Measurements from ENCODE around the gene AICDA.

AICDA gene

GRCh38 chr12:8612629-8613028 is at the start of gene AICDA:
Gene AICDA, minus strand, starts transcription at chr12:8612859. Its CDS starts 92 bp downstream, at chr12:8612767.
- peak within 1 kb of the TSS; percentile 46 for H3K9ac ChIP-seq (ENCODE audit: low read length)
- peak within 1 kb of the TSS; percentile 85 for H3K4me2 ChIP-seq (ENCODE audit: low read depth, low read length, poor library complexity, severe bottlenecking)
- H3K4me3 ChIP-seq (ENCODE audit: insufficient read depth, low read length, poor library complexity, severe bottlenecking): peak within 1 kb of the TSS; percentile 53

GRCh38 chr12:8661751-8662150 is 49.1 kb upstream of the AICDA start:
- no peaks in the 10 kb centered on the region for H3K79me2 ChIP-seq (ENCODE audit: insufficient read depth, low read length)
- H2AFZ ChIP-seq (ENCODE audit: low read depth, low read length, severe bottlenecking): no peak overlapping the region
- no peak overlapping the region for H3K27ac ChIP-seq (ENCODE audit: low read depth, low read length)
- H3K36me3 ChIP-seq (ENCODE audit: low read length): no peaks in the 10 kb centered on the region
- no peak overlapping the region for H3K4me3 ChIP-seq (ENCODE audit: insufficient read depth, low read length, poor library complexity, severe bottlenecking)
- no peaks in the 10 kb centered on the region for H3K9me3 ChIP-seq (ENCODE audit: insufficient read depth, low read length)
- H3K27me3 ChIP-seq (ENCODE audit: low read length): no peaks in the 10 kb centered on the region
- H3K4me2 ChIP-seq (ENCODE audit: low read depth, low read length, poor library complexity, severe bottlenecking): no peak overlapping the region
- H3F3A ChIP-seq (ENCODE audit: insufficient read depth): no peaks in the 10 kb centered on the region
- TF ChIP-seq CTCF (IDR thresholded peaks at IDR 0.05; ENCODE audit: insufficient read depth, low read length, poor library complexity, severe bottlenecking): no peak
- no peak for TF ChIP-seq EZH2phosphoT487 (conservative IDR thresholded peaks at IDR 0.05; ENCODE audit: low read length)
- H3K9ac ChIP-seq (ENCODE audit: low read length): no peak overlapping the region
- no peaks in the 10 kb centered on the region for H3K9me2 ChIP-seq (replicated peaks; ENCODE audit: insufficient read depth, low read length)
- H4K20me1 ChIP-seq (ENCODE audit: low read depth, low read length): no peaks in the 10 kb centered on the region

More at GRCh38 chr12:8612629-8613028, at the start of gene AICDA:
- Histone ChIP-seq H3F3A (ENCODE audit: insufficient read depth) (no peaks in the 10 kb centered on the region; the same call in 1 of the 2 replicates), H3K27ac (ENCODE audit: low read depth, low read length) (peak within 1 kb of the TSS; percentile 71), H4K20me1 (ENCODE audit: low read depth, low read length) (no peaks in the 10 kb centered on the region), H3K79me2 (ENCODE audit: insufficient read depth, low read length) (no peaks in the 10 kb centered on the region; the same call in 1 of the 2 replicates), H2AFZ (ENCODE audit: low read depth, low read length, severe bottlenecking) (peak within 1 kb of the TSS; percentile 9), H3K27me3 (ENCODE audit: low read length) (no peaks in the 10 kb centered on the region), H3K9me2 (replicated peaks; ENCODE audit: insufficient read depth, low read length) (no peaks in the 10 kb centered on the region), H3K9me3 (ENCODE audit: insufficient read depth, low read length) (no peaks in the 10 kb centered on the region), H3K36me3 (ENCODE audit: low read length) (no peaks in the 10 kb centered on the region)
- TF ChIP-seq EZH2phosphoT487 (conservative IDR thresholded peaks at IDR 0.05; ENCODE audit: low read length) (no peak), CTCF (IDR thresholded peaks at IDR 0.05; ENCODE audit: insufficient read depth, low read length, poor library complexity, severe bottlenecking) (no peak)

GRCh38 chr12:8661016-8661415 is 48.4 kb upstream of the AICDA start:
- no peak overlapping the region for H3K4me2 ChIP-seq (ENCODE audit: low read depth, low read length, poor library complexity, severe bottlenecking)

More at GRCh38 chr12:8661016-8661415, 48.4 kb upstream of the AICDA start:
- Histone ChIP-seq H3K9me2 (replicated peaks; ENCODE audit: insufficient read depth, low read length) (no peaks in the 10 kb centered on the region), H3K4me3 (ENCODE audit: insufficient read depth, low read length, poor library complexity, severe bottlenecking) (no peak overlapping the region), H3K9me3 (ENCODE audit: insufficient read depth, low read length) (no peaks in the 10 kb centered on the region), H3K9ac (ENCODE audit: low read length) (no peak overlapping the region), H3K36me3 (ENCODE audit: low read length) (no peaks in the 10 kb centered on the region), H3F3A (ENCODE audit: insufficient read depth) (no peaks in the 10 kb centered on the region), H4K20me1 (ENCODE audit: low read depth, low read length) (no peaks in the 10 kb centered on the region), H3K27me3 (ENCODE audit: low read length) (no peaks in the 10 kb centered on the region), H3K27ac (ENCODE audit: low read depth, low read length) (no peak overlapping the region), H3K79me2 (ENCODE audit: insufficient read depth, low read length) (no peaks in the 10 kb centered on the region), H2AFZ (ENCODE audit: low read depth, low read length, severe bottlenecking) (no peak overlapping the region)
- TF ChIP-seq CTCF (IDR thresholded peaks at IDR 0.05; ENCODE audit: insufficient read depth, low read length, poor library complexity, severe bottlenecking) (no peak), EZH2phosphoT487 (conservative IDR thresholded peaks at IDR 0.05; ENCODE audit: low read length) (no peak)

Data from SU-DHL-6 (cell line).